ENCODE results near the gene BMPR1B.

Gene BMPR1B

DNA sequence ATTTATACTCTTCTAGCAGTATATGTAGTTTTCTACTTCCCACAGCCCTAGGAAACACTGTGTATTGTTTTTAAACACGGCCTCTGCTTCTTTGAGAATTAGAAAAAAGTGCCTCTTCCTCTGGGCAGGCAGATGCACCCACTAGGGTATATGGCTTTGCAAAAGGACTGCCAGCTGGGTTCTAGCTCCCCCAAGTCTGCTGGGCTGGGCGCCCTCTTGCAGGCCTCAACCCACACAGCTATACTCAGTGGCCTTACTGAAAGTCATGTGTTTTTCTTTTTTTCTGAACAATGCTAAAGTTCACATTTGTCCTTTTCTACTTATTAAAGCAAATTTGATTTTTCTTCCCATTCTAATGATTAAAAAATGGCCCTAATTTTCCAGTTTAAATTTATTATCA, 35.5 kb upstream of the BMPR1B start:
- Mint-ChIP-seq H3K4me1 (peaks cover 15% of the 10 kb centered on the region), H3K9me3 (peaks cover 16% of the 10 kb centered on the region), H3K4me3 (no peak overlapping the region), H3K27me3 (ENCODE audit: low read depth, poor library complexity) (peaks cover 3% of the 10 kb centered on the region), H3K36me3 (ENCODE audit: low read depth) (no peaks in the 10 kb centered on the region), H3K27ac (no peak overlapping the region)
- TF ChIP-seq, protein P1, sequence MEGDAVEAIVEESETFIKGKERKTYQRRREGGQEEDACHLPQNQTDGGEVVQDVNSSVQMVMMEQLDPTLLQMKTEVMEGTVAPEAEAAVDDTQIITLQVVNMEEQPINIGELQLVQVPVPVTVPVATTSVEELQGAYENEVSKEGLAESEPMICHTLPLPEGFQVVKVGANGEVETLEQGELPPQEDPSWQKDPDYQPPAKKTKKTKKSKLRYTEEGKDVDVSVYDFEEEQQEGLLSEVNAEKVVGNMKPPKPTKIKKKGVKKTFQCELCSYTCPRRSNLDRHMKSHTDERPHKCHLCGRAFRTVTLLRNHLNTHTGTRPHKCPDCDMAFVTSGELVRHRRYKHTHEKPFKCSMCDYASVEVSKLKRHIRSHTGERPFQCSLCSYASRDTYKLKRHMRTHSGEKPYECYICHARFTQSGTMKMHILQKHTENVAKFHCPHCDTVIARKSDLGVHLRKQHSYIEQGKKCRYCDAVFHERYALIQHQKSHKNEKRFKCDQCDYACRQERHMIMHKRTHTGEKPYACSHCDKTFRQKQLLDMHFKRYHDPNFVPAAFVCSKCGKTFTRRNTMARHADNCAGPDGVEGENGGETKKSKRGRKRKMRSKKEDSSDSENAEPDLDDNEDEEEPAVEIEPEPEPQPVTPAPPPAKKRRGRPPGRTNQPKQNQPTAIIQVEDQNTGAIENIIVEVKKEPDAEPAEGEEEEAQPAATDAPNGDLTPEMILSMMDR (IDR thresholded peaks at IDR 0.05) = no peak
- DNase-seq = no peak

DNA sequence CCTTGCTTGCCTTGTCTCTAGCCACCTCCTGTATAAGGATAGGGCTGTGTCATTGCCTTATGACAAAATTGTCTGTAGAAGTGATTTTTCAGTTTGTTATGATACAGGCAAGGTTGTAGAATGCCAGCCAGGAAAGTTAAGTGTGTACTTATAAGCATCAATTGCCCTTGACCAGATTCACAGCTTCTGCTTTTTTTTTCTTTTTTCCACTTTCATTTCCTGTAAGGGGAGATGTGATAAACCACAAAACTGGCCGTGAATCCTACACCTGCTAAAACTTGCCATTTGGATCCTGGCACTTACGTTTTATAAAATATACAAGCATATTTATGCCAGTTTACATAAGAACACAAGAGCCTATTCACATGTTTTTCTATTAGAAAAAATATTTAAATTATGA, 35.0 kb upstream of the BMPR1B start:
- H3K9me3 Mint-ChIP-seq = peaks cover 16% of the 10 kb centered on the region
- H3K27me3 Mint-ChIP-seq (ENCODE audit: low read depth, poor library complexity) = peaks cover 3% of the 10 kb centered on the region
- H3K36me3 Mint-ChIP-seq (ENCODE audit: low read depth) = no peaks in the 10 kb centered on the region
- TF ChIP-seq, protein P1 (IDR thresholded peaks at IDR 0.05) = no peak
- DNase-seq = no peak
- H3K4me3 Mint-ChIP-seq = no peak overlapping the region
- no peak overlapping the region for H3K27ac Mint-ChIP-seq
- peaks cover 18% of the 10 kb centered on the region for H3K4me1 Mint-ChIP-seq

DNA sequence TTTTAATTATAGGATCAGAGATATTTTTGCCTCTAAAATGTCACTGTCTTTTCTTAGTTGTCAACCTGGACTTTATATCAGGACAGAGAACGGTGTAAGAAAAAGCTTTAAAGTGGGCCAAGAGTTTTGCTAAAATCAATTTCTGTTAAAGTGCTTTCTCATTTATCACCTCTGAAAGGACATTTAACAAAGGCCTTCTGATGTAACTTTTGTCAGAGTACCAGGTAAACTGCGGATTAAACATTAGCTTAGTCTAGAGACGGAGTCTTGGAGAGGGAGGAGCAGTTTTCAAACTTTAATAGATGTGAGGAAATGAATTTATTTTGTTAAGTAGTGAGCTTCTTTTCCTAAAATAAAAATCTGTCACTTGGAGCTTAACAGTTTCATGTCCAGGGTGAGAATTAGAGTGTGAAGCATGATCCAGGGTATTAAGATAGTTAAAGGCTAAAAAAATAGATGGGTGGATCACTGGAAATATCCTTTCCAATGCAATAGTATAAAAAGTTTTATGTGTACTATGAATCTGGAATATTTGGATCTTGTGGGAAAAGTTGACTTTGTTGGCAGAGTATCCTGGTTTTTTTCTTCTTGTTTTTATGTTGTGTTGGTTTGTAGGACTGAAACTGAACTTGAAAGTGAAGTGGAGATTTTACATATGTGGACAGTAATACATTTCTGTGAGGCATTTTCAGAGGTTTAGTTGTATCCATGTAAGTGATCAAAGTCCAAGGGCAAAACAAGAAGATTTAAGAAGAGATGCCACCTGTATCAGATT, 33.6 kb upstream of the BMPR1B start:
- H3K27ac Mint-ChIP-seq = no peak overlapping the region
- H3K9me3 Mint-ChIP-seq = peaks cover 12% of the 10 kb centered on the region
- H3K4me1 Mint-ChIP-seq = peaks cover 25% of the 10 kb centered on the region
- TF ChIP-seq, protein P1 (IDR thresholded peaks at IDR 0.05) = no peak
- no peak overlapping the region for H3K4me3 Mint-ChIP-seq
- DNase-seq = no peak
- peaks cover 3% of the 10 kb centered on the region for H3K27me3 Mint-ChIP-seq (ENCODE audit: low read depth, poor library complexity)
- no peaks in the 10 kb centered on the region for H3K36me3 Mint-ChIP-seq (ENCODE audit: low read depth)

DNA sequence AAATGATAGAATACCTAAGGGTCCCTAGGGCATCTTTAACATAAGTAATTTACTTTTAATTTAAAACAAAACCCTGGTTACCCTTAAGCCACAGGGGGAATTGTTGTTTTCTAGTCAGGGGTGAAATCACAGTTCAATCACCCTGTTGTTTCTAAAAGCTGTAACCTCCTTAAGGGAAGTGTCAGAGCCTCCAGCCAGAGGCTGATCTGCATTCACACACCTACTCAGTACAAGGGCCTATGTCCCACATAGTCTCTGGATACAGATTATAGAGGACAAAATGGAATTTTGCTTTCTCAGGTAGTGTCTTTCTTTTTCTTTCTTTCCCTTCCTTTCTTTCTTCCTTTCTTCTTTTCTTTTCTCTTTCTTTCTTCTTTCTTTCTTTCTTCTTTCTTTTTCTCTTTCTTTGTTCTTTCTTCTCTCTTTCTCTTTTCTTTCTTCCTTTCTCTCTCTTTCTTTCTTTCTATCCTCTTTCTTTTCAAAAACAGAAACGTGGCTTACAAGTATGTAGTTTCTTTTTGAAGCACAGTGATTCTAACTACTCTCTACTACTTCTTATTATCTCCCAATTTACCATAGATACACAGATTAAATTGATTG, 31.1 kb upstream of the BMPR1B start:
- H3K36me3 Mint-ChIP-seq (ENCODE audit: low read depth) = no peaks in the 10 kb centered on the region
- H3K4me1 Mint-ChIP-seq = peaks cover 25% of the 10 kb centered on the region
- H3K4me3 Mint-ChIP-seq = no peak overlapping the region
- no peaks in the 10 kb centered on the region for H3K9me3 Mint-ChIP-seq
- peaks cover 3% of the 10 kb centered on the region for H3K27me3 Mint-ChIP-seq (ENCODE audit: low read depth, poor library complexity)
- no peak for DNase-seq
- no peak overlapping the region for H3K27ac Mint-ChIP-seq
- TF ChIP-seq, protein P1 (IDR thresholded peaks at IDR 0.05) = no peak

DNA sequence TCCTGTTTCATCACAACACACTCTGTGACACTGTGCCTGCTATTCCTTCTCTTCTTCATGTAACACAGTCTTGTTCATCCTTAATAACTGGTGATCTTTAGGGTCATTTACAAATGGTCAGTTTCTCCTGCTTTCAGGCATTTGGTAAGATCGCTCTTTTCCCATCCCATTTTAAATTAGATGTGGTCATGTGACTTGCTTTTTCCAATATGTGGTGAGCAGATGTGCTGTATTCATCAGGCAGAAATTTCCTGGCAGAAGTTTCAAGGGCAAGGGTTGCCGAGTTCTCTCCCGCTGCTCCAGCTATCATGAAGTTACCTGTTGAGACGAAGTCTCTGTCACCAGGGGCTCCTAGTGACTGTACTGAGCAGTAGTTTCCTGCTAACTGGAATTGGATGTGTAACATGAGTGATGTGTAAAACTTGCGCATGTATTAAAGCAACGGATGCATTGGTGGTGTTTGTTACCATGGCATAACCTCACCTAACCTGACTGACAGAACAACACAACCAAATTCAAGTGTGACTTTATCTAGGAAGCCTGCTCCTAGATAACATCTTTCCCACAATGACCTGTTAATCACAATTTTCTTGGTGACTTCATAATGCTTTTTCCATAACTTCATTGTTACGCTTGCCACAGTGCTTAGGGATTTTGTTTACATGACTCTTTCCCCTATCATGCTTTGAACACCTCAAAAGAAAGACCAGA, 29.5 kb upstream of the BMPR1B start:
- Mint-ChIP-seq H3K27me3 (ENCODE audit: low read depth, poor library complexity) (no peaks in the 10 kb centered on the region), H3K4me1 (peaks cover 25% of the 10 kb centered on the region), H3K9me3 (no peaks in the 10 kb centered on the region), H3K4me3 (no peak overlapping the region), H3K36me3 (ENCODE audit: low read depth) (no peaks in the 10 kb centered on the region), H3K27ac (no peak overlapping the region)
- no peak for DNase-seq
- TF ChIP-seq, protein P1 (IDR thresholded peaks at IDR 0.05) = no peak

Data from nephron progenitor cell (in vitro differentiated cells).